Thyroid gland (tissue), 4 donors: ENCODE results near the gene SLC38A11.

Experiments
- CTCF ChIP-seq, 6 experiments: fragments of 200-600 bp in 3 of 6; fragments of 450-650 bp in 3 of 6; sonication (generic) in 3 of 6; IDR thresholded peaks; one replicate each; pipeline ENCODE4 v1.5.1; 2016 to 2019; ENCODE audit warnings: antibody characterized with exemption in 6 of 6, mild to moderate bottlenecking in 2 of 6, inconsistent platforms in 1 of 6, moderate library complexity in 1 of 6
- POLR2A ChIP-seq, 2 donors: fragments of 450-650 bp; IDR thresholded peaks; one replicate each; pipeline ENCODE4 v1.6.1; 2017; ENCODE audit warnings: antibody characterized with exemption in 2 of 2, mild to moderate bottlenecking in 2 of 2, moderate library complexity in 1 of 2

GRCh38 chr2:164913011-164913410 is 42.3 kb downstream of the SLC38A11 start:
- TF ChIP-seq POLR2A (IDR thresholded peaks at IDR 0.05), result no peak
- no peak for TF ChIP-seq CTCF (IDR thresholded peaks at IDR 0.05)
